ENCODE data around the gene IMPA2. TPM values are rescaled to one million over a fixed set of nuclear protein-coding genes. Genes with fewer than 3 reads are reported as not detected.

The IMPA2 gene
- total and polyA plus RNA-seq, 2 of the 8 experiments (the other 6 are each of a cell fraction or from before 2014, with no cell fraction given) = 102 to 140 TPM

GRCh38 chr18:11977153-11977466 is 4.2 kb upstream of the IMPA2 start:
- H3K4ac ChIP-seq (replicated peaks; ENCODE audit: insufficient read length, low read depth, low read length) = no peak overlapping the region
- no peaks in the 10 kb centered on the region for H3K9me3 ChIP-seq (ENCODE audit: insufficient read depth in 2 of 2, low read depth in 1 of 2, low read length in 1 of 2)
- H2BK5ac ChIP-seq (ENCODE audit: low read depth, low read length) = no peak overlapping the region
- no peak for DNase-seq (ENCODE audit: low read depth in 1 of 2, low spot score in 2 of 2)
- H3K27ac ChIP-seq (ENCODE audit: low read depth, low read length) = no peak overlapping the region
- no peak overlapping the region for H3K14ac ChIP-seq (ENCODE audit: insufficient read length)
- no peak for TF ChIP-seq EZH2 (IDR thresholded peaks at IDR 0.05; ENCODE audit: low read depth, low read length, severe bottlenecking)
- TF ChIP-seq, protein P1, sequence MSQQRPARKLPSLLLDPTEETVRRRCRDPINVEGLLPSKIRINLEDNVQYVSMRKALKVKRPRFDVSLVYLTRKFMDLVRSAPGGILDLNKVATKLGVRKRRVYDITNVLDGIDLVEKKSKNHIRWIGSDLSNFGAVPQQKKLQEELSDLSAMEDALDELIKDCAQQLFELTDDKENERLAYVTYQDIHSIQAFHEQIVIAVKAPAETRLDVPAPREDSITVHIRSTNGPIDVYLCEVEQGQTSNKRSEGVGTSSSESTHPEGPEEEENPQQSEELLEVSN (IDR thresholded peaks at IDR 0.05) = no peak
- no peak for TF ChIP-seq MAFK (IDR thresholded peaks at IDR 0.05; ENCODE audit: low read depth, low read length)
- TF ChIP-seq CTBP2 (IDR thresholded peaks at IDR 0.05; ENCODE audit: borderline replicate concordance, insufficient read depth, insufficient read length, low read length) = no peak
- H3K27me3 ChIP-seq (replicated peaks in 1 of 4; ENCODE audit: control insufficient read depth in 3 of 4, extremely low read depth in 1 of 4, insufficient read depth in 3 of 4, low read length in 3 of 4) = no peaks in the 10 kb centered on the region
- H3K56ac ChIP-seq (replicated peaks; ENCODE audit: insufficient read length, low read depth, low read length) = no peak overlapping the region
- no peak for FAIRE-seq
- no peak overlapping the region for H2BK20ac ChIP-seq (ENCODE audit: low read length)
- no peak overlapping the region for H3K18ac ChIP-seq (ENCODE audit: extremely low read depth, low read length)
- peaks cover 1% of the 10 kb centered on the region; the same call in 1 of the 2 replicates for H3K79me1 ChIP-seq (ENCODE audit: low read depth, low read length)
- no peak overlapping the region for H3K4me3 ChIP-seq (ENCODE audit: extremely low read depth in 1 of 4, insufficient read depth in 2 of 4, low read depth in 3 of 4, low read length in 4 of 4)
- POLR2A ChIA-PET (ENCODE audit: partially characterized antibody) = no interaction called here
- H4K8ac ChIP-seq (ENCODE audit: extremely low read depth, insufficient read depth, low read length) = no peak overlapping the region
- no peak overlapping the region for H3K9ac ChIP-seq (replicated peaks in 1 of 4; ENCODE audit: extremely low read depth in 1 of 4, low read depth in 3 of 4, low read length in 3 of 4)
- peaks cover 0 to under 1% of the 10 kb centered on the region in 2 experiments; a peak in 1 of 4 replicates for H3K79me2 ChIP-seq (ENCODE audit: control insufficient read depth in 1 of 2, insufficient read depth in 2 of 2, low read length in 2 of 2)
- no peak overlapping the region for H4K91ac ChIP-seq (replicated peaks; ENCODE audit: insufficient read length, low read length)
- H4K20me1 ChIP-seq (replicated peaks in 1 of 2; ENCODE audit: control insufficient read depth in 1 of 2, insufficient read depth in 2 of 2, low read length in 2 of 2) = peaks cover 0 to under 1% of the 10 kb centered on the region in 2 experiments
- WGBS, 2 experiments (ENCODE audit: extremely low coverage in 1 of 2, insufficient coverage in 1 of 2, insufficient read length in 1 of 2, insufficient replicate concordance in 2 of 2, low coverage in 1 of 2, low lambda C conversion rate in 2 of 2, missing lambda C conversion rate in 1 of 2) = 85% methylated on average over 3 of the region's 3 CpGs; no CpG with 5 or more reads in 1 of the 2 experiments
- no peaks in the 10 kb centered on the region for H3K36me3 ChIP-seq (ENCODE audit: control insufficient read depth in 2 of 4, insufficient read depth in 4 of 4, low read length in 3 of 4)
- peaks cover 7% of the 10 kb centered on the region; the same call in 1 of the 2 replicates for H3K23me2 ChIP-seq (ENCODE audit: low read depth, low read length)
- no peak overlapping the region for H4K5ac ChIP-seq (ENCODE audit: insufficient read length, low read depth, low read length)
- H2AFZ ChIP-seq (ENCODE audit: low read length) = no peak overlapping the region
- H2BK12ac ChIP-seq (ENCODE audit: low read depth, low read length) = no peak overlapping the region
- H2AK5ac ChIP-seq (ENCODE audit: low read depth, low read length) = no peak overlapping the region
- peaks cover 0 to 4% (median under 1%) of the 10 kb centered on the region in 4 experiments; a peak in 5 of 7 replicates for H3K4me1 ChIP-seq (replicated peaks in 1 of 4; ENCODE audit: control insufficient read depth in 3 of 4, insufficient read depth in 4 of 4, low read length in 3 of 4)
- no peak overlapping the region for H2BK120ac ChIP-seq (replicated peaks; ENCODE audit: low read depth, low read length)
- H3K23ac ChIP-seq (ENCODE audit: insufficient read length) = no peak overlapping the region
- H3K4me2 ChIP-seq (ENCODE audit: insufficient read depth in 1 of 2, low read depth in 2 of 2, low read length in 2 of 2) = no peak overlapping the region
- H2BK15ac ChIP-seq (ENCODE audit: low read length) = no peak overlapping the region
- CTCF ChIA-PET (ENCODE audit: partially characterized antibody) = interaction anchor here (1.5 to 3.3 kb wide), 2 partner anchors 19 to 39 kb away, joined by 9 to 13 read pairs; no protein-coding TSS in a partner anchor

Measured in H1 (cell line).